Measurements from ENCODE around the gene ITGB6.

DNA sequence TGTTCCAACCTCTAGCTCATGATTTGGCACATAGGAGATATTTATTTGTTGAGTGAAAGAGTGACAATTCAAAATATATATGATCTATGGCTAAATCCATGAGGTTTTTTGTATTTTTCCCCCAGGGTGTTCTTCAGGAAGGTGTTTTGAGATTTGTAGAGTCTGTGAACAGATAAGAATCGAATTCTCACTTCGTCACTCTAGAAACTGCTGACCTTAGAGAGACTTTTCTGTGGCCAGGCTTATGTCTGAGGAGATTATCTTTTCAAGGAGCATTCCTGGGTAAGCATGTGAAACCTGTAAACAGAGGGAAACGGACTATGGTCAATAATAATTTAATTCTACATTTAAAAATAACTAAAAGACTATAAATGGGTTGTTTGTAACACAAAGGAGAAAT lies 849 bp upstream of the ITGB6 start:
- TF ChIP-seq, protein P1, sequence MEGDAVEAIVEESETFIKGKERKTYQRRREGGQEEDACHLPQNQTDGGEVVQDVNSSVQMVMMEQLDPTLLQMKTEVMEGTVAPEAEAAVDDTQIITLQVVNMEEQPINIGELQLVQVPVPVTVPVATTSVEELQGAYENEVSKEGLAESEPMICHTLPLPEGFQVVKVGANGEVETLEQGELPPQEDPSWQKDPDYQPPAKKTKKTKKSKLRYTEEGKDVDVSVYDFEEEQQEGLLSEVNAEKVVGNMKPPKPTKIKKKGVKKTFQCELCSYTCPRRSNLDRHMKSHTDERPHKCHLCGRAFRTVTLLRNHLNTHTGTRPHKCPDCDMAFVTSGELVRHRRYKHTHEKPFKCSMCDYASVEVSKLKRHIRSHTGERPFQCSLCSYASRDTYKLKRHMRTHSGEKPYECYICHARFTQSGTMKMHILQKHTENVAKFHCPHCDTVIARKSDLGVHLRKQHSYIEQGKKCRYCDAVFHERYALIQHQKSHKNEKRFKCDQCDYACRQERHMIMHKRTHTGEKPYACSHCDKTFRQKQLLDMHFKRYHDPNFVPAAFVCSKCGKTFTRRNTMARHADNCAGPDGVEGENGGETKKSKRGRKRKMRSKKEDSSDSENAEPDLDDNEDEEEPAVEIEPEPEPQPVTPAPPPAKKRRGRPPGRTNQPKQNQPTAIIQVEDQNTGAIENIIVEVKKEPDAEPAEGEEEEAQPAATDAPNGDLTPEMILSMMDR (conservative IDR thresholded peaks at IDR 0.05; ENCODE audit: low read depth, low read length): no peak
- no peak for TF ChIP-seq EZH2 (IDR thresholded peaks at IDR 0.05; ENCODE audit: low read length, unreplicated experiment)
